Peyer's patch (tissue), 4 donors: ENCODE measurements around the gene STK40. TPM values are rescaled to one million over a fixed set of nuclear protein-coding genes. Genes with fewer than 3 reads are reported as not detected.

Experiments
- DNase-seq, 3 donors: peaks; one replicate each; pipeline ENCODE4 v3.0.0-alpha.2; 2017 to 2019
- H3K27ac ChIP-seq, 4 donors: fragments of 200-600 bp; sonication (generic); one replicate each; pipeline ENCODE4 v1.5.1; 2016 to 2019
- H3K27me3 ChIP-seq, 2 donors: fragments of 200-600 bp; sonication (generic); one replicate each; pipeline ENCODE4 v1.5.1; 2019
- H3K36me3 ChIP-seq, 3 donors: fragments of 200-600 bp; sonication (generic); one replicate each; pipeline ENCODE4 v1.5.1; 2016 to 2019
- H3K4me1 ChIP-seq, 4 donors: fragments of 200-600 bp; sonication (generic); one replicate each; pipeline ENCODE4 v1.5.1; 2016 to 2019
- H3K4me3 ChIP-seq, 4 donors: fragments of 200-600 bp; sonication (generic); 1 replicate in 3 of 4; 2 replicates in 1 of 4; pipeline ENCODE4 v1.5.1; 2016 to 2019; ENCODE audit warnings: mild to moderate bottlenecking in 1 of 4
- H3K9me3 ChIP-seq, 4 donors: fragments of 200-600 bp; sonication (generic); one replicate each; pipeline ENCODE4 v1.5.1; 2016 to 2019; ENCODE audit warnings: mild to moderate bottlenecking in 1 of 4
- POLR2A ChIP-seq, 2 donors: fragments of 450-650 bp; IDR thresholded peaks; one replicate each; pipeline ENCODE4 v1.5.1; 2017; ENCODE audit warnings: antibody characterized with exemption in 2 of 2, mild to moderate bottlenecking in 2 of 2, moderate library complexity in 2 of 2
- total RNA-seq, 4 donors: library from RNA; depleted of rRNA; stranded (reverse); fragments of >200 nt; gene quantifications; one replicate each; pipeline ENCODE4 v1.1.0, GENCODE V29; 2016
- TF ChIP-seq, protein P1 (sequence below), 6 experiments: fragments of 450-650 bp in 4 of 6; fragments of 200-600 bp in 2 of 6; sonication (generic) in 1 of 6; IDR thresholded peaks; one replicate each; pipeline ENCODE4 v1.5.1; 2017 to 2019; ENCODE audit warnings: antibody characterized with exemption in 6 of 6, mild to moderate bottlenecking in 3 of 6, moderate library complexity in 1 of 6

Gene STK40
- total RNA-seq, 4 donors from 2014 or later: 14.0 to 30.2 (median 21.5) TPM

DNA sequence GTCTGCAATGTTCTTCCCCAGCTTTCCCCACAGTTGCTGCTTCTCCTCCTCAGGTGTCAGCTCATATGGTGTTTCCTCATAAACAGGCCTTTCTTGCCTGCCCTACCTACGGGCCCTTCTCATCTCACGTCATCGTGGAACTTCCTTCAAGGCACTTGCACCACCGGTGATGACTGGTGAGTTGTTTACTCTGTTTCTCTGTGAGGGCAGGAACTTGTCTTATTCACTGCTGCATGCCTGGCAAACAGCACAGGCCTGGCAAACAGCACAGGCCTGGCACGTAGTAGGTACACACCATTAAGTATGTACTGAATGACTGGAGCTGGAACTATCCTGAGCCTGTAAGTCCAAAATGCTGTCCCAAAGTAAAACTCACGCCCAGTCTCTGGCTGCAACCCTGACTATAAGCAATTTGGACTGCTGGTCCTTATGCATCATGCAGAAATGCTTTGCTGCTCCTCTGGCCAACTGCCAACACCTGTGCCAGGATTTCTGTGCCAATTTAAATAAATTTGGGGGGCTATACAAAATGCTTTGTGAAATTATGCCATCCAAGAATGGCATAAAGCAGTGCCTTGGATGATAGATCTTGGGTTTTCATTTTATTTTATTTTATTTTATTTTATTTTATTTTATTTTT is 25.7 kb downstream of the STK40 start:
- no peak for TF ChIP-seq POLR2A (IDR thresholded peaks at IDR 0.05)
- TF ChIP-seq, protein P1, sequence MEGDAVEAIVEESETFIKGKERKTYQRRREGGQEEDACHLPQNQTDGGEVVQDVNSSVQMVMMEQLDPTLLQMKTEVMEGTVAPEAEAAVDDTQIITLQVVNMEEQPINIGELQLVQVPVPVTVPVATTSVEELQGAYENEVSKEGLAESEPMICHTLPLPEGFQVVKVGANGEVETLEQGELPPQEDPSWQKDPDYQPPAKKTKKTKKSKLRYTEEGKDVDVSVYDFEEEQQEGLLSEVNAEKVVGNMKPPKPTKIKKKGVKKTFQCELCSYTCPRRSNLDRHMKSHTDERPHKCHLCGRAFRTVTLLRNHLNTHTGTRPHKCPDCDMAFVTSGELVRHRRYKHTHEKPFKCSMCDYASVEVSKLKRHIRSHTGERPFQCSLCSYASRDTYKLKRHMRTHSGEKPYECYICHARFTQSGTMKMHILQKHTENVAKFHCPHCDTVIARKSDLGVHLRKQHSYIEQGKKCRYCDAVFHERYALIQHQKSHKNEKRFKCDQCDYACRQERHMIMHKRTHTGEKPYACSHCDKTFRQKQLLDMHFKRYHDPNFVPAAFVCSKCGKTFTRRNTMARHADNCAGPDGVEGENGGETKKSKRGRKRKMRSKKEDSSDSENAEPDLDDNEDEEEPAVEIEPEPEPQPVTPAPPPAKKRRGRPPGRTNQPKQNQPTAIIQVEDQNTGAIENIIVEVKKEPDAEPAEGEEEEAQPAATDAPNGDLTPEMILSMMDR (IDR thresholded peaks at IDR 0.05): no peak
- peak in 1 of 3 donors; percentile 28 for DNase-seq
- peaks cover 0 to 76% (median 0%) of the 10 kb centered on the region in 3 donors for H3K36me3 ChIP-seq
- H3K27me3 ChIP-seq: no peaks in the 10 kb centered on the region
- no peaks in the 10 kb centered on the region for H3K9me3 ChIP-seq
- peaks cover 0 to under 1% (median 0%) of the 10 kb centered on the region in 4 donors for H3K4me1 ChIP-seq
- H3K27ac ChIP-seq: no peak overlapping the region
- no peak overlapping the region for H3K4me3 ChIP-seq

DNA sequence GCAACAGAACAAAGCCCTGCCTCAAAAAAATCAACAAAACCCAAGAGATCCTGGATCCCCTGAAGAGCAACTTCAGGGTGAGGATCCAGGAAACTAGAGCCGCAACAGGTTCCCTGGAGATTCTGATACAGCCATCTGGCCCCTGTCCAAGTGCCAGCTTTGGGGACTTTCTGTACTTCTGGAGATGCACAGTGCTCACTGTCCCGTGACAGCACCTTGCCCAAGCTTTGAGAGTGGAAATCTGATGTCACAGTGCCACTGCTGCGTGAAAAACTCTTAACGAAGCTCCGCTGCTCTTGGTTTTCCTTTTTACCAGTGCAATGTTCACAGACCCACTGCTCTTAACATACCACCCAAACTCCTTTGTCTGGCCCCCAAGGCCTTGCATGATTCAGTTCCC is 26.3 kb downstream of the STK40 start:
- no peak for DNase-seq
- Histone ChIP-seq H3K4me1 (no peaks in the 10 kb centered on the region), H3K4me3 (no peak overlapping the region), H3K27ac (no peak overlapping the region), H3K36me3 (peaks cover 0 to 83% (median 0%) of the 10 kb centered on the region in 3 donors), H3K27me3 (no peaks in the 10 kb centered on the region), H3K9me3 (no peaks in the 10 kb centered on the region)
- TF ChIP-seq, protein P1 (IDR thresholded peaks at IDR 0.05): no peak
- no peak for TF ChIP-seq POLR2A (IDR thresholded peaks at IDR 0.05)

DNA sequence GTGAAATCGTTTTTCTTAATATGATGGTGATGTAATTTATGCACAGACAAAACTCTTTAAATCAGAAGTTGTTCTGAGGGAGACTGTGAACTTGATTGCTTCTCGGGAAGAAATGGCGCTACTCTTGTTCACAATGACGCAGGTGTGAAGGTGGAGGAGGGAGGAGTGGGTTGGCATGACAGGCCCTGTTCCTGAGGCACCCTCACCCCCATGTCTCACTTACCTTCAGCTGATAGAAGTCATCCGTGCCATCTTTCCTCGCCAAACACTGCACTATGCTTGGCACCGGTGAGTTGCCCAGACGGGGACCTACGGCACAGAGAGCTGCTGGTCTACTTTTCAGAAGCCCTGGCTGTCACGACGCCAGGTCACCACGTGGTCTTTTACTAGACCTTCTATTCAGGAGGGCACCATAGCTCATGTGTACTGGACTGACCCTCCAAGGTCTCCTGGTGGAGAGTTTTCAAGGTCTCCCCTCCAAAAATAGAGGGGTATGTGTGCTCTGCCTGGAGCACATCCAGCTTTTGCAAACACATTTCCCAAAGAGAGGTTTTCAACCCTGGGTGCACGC is 27.1 kb downstream of the STK40 start:
- TF ChIP-seq, protein P1 (IDR thresholded peaks at IDR 0.05): no peak
- no peak for TF ChIP-seq POLR2A (IDR thresholded peaks at IDR 0.05)
- no peak overlapping the region for H3K27ac ChIP-seq
- no peaks in the 10 kb centered on the region for H3K27me3 ChIP-seq
- H3K4me3 ChIP-seq: no peak overlapping the region
- peaks cover 0 to 90% (median 0%) of the 10 kb centered on the region in 3 donors for H3K36me3 ChIP-seq
- no peak for DNase-seq
- no peaks in the 10 kb centered on the region for H3K9me3 ChIP-seq
- H3K4me1 ChIP-seq: no peaks in the 10 kb centered on the region

DNA sequence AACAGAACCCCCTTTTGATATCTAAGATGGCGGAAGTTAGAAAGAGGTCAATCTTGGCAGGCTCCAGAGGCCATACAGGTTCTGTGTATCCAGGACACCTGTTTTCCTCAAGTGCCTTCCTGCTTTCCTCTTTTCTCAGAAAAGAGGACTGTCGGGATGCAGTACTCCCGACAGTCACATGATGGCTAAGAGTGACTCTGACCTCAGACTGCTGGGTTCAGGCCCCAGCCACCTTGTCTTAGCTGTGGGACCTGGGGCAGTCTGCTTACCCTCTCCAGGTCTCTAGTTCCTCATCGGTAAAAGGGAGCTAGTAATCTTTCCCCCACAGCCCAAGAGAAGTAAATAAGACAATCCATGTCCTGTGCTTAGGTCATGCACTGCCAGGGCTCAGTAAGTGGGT is 29.9 kb downstream of the STK40 start:
- no peaks in the 10 kb centered on the region for H3K9me3 ChIP-seq
- H3K27ac ChIP-seq: no peak overlapping the region
- no peaks in the 10 kb centered on the region for H3K27me3 ChIP-seq
- H3K36me3 ChIP-seq: peaks cover 0 to 71% (median 0%) of the 10 kb centered on the region in 3 donors
- no peak for TF ChIP-seq POLR2A (IDR thresholded peaks at IDR 0.05)
- TF ChIP-seq, protein P1 (IDR thresholded peaks at IDR 0.05): no peak
- H3K4me3 ChIP-seq: no peak overlapping the region
- H3K4me1 ChIP-seq: peaks cover 0 to 17% (median 0%) of the 10 kb centered on the region in 4 donors
- DNase-seq: no peak

DNA sequence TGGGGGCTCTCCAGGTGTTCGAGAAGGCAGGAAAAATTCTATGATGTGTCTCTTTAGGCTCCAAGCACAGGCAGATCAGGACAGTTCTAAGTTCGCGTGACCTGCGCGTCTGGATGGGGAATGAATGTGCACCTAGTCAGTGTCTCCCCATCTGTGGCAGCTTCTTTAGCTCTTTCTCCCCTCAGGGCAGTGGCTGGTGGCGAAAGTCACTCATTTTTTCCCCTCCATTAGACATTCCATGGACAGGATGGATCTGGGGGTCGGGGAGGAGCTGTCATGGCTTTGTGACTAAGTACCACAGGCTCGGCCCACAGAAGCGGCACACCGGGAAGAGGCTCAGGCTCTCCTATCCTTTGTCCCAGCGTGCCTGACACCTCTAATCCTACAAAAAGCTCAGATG is 31.2 kb downstream of the STK40 start:
- H3K4me1 ChIP-seq: peaks cover 0 to 17% (median 1%) of the 10 kb centered on the region in 4 donors
- no peak overlapping the region for H3K4me3 ChIP-seq
- no peaks in the 10 kb centered on the region for H3K27me3 ChIP-seq
- H3K36me3 ChIP-seq: peaks cover 0 to 66% (median 0%) of the 10 kb centered on the region in 3 donors
- TF ChIP-seq POLR2A (IDR thresholded peaks at IDR 0.05): no peak
- TF ChIP-seq, protein P1 (IDR thresholded peaks at IDR 0.05): no peak
- H3K27ac ChIP-seq: no peak overlapping the region
- no peaks in the 10 kb centered on the region for H3K9me3 ChIP-seq
- no peak for DNase-seq
